SW 1271 (cell line): ENCODE data around the gene PRR11.
A peak's percentile ranks its signal among the peaks of the same experiment; 100 is the strongest.
"Not testable (repeated sequence)": the region's sequence is repeated elsewhere in the genome, so short reads cannot be mapped to it uniquely, and the experiment has no call there.

Source experiments
- DNase-seq, 2 experiments: peaks; one replicate each; lab custom pipeline; 2025; lab: John Stamatoyannopoulos, UW

Gene PRR11

DNA sequence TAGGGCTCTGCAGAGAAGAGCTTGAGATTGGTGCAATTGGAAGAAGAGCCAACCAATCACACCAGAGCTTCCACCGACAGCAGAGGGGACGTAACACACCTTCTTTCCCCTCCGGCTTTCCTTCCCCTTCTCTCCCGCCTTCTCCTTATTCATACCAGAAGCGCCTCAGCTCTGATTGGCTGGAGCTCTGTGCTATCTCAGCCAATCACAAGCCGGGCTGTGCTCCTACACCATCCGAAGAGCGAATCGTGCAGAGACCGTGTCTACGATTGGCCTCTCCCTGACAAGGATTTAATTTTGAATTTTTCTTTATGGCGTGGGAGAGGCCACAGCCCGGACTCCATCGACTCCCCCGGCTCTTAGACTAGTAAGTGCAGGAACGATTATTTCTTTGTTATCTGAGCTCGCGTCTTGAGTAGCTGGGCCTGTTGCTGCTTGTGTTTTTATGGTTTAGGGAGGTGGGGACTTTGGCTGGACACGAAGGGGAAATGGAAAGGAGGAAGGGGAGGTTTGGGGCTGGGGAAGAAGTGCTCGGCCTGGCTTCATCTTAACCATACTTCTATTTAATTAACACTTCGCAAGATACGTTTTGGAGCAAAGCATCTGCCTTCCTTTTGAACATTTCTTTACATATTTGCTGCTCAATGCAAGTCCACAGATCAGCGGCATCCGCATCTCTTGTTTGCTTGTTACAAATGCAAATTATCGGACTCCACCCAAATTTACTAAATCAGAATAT is at the start of gene PRR11:
PRR11 (plus strand) TSS at position 308 of the 739 bp plus-strand sequence. CDS start 14,007 bp downstream, outside the sequence.
- peak; percentile 100 for DNase-seq

DNA sequence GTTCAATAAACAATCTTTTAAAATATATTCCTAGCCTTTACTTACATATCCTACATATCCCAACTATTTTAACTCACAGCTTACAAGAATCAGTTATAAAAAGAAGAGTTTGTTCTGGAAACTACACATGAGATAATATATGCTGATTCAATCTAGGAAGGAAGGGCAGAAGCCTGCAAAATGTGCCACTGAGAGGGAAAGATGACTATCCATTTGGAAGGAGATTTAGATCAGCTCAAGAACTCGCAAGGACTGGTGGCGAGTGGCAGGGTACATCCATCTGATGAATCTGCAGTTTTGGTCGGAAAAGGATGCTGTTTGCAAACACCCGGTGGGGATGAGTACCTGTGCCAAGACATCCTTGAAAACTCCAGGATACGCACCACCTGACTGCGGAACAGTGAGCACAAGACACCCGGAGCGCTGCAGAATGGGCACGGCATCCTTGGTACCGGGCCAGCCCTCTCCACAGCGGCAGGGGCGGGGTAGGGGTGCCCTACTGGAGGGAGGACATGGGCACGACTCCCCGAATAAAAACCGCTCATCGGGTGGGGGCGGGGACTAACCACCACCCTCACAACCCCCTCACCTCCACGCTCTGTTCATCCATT is 49.6 kb upstream of the PRR11 start:
- peak; percentile 7 to 54 for DNase-seq

DNA sequence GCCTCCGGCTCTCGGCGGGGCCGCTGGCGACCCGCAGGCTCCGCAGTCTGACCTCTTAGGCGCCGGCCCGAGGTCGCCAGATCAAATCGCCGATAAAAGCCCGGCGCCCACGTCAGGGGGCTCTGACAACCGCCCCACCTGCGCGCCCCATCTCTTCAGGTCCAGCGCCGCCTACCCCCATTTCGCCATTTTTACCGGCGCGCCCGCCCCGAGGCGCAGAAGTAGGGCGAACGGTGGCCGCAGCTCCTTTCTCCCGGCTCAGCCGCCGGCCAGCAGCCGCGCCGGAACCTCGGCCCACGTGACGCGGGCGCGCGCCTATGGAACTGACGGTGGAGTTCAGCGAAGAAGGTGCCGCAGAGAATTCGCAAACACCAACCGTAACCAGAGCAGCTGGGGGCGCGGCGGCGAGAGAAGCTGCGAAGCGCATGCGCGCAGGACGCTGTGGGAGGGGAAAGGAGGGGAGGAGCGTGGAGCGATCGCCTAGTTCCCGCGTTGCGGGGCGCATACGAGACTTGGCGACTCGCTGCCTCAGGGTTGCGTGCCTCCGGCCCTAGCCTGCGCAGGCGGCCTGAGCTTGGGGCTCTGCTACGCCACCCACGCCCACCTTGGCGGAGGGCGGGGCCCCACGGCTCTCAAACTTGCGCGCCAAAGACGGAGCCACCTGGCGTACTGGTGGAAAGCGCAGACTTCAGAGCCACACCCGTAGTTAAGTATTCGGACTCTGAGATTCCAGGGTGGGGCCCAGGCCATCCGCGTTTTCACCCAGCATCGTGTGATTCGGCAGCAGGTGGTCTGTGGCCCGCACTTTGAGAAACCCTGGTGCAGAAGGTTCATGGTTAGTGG is 48.9 kb upstream of the PRR11 start, which contains the start of gene TRIM37:
TRIM37 (minus strand) TSS at position 418 of the 843 bp plus-strand sequence. CDS start 419 bp downstream, outside the sequence.
- DNase-seq = peak; percentile 93 to 97

- DNase-seq = no peak
Observed at GRCh38 chr17:59107306-59107670, 48.3 kb upstream of the PRR11 start.

DNA sequence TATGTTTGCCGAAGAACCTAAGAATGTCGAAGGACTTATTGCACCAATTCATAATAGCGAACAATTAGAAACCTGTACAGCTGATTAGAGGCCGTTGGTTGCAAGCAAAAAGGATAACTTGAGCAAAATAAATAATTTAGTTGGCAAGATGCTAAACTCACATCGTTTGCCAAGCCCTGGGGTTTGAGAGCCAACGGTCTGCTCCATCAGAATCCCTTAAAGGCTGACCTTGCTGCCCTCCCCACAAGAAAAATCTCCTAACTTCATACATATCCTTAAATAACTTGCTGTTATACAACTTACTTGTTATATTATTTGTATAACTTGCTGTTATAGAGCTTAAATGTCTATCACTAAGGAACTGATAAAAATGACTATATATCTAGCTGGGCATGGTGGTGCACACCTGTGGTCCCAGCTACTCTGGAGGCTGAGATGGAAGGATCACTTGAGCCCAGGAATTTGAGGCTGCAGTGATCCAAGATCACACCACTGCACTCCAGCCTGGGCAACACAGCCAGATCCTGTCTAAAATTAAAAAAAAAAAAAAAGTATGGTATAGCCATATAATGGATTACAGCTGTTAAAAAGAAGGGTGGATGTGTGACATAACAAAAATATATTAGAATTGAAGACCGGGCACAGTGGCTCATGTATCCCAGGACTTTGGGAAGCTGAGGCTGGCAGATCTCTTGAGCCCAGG is 47.0 kb upstream of the PRR11 start:
- DNase-seq = no peak

GRCh38 chr17:59110973-59111372 is 44.6 kb upstream of the PRR11 start:
- DNase-seq = no peak

DNA sequence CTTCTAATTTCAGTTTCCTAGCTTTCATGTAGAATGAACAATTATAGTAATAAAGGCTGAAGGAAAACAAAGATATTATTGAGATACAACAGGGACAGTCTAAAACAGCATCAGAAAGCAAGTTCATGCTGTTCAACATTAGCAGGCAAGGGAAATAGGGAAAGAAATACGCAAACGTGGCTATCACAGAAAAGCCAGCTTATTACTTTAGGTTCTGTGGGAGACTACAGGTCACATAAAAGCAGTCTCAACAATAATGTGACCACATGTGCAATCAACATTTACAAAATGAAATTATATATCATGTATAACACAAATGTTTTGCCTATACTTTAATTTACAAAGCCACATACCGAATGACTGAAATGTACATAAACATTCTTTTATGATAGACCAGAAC is 44.0 kb upstream of the PRR11 start:
- no peak for DNase-seq

DNA sequence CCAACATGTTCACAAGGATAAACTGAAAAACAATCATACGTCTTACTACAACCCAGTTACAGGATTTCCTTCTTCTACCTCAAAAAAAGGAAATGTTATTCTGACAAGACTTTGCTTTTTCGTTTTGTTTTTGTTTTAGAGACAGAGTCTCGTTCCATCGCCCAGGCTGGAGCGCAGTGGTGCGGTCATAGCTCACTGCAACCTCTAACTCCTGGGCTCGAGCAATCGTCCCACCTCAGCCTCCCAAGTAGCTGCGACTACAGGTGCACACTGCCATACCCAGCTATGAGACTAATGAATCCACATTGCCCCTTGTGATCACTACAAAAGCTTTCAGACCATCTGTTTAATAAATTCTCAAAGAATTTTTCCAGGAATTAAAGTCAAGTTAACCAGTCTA is 40.1 kb upstream of the PRR11 start:
- DNase-seq = no peak

GRCh38 chr17:59121901-59122480 is 33.6 kb upstream of the PRR11 start:
- DNase-seq = no peak

- DNase-seq = no peak
Observed at GRCh38 chr17:59124665-59125064, 30.9 kb upstream of the PRR11 start.

DNA sequence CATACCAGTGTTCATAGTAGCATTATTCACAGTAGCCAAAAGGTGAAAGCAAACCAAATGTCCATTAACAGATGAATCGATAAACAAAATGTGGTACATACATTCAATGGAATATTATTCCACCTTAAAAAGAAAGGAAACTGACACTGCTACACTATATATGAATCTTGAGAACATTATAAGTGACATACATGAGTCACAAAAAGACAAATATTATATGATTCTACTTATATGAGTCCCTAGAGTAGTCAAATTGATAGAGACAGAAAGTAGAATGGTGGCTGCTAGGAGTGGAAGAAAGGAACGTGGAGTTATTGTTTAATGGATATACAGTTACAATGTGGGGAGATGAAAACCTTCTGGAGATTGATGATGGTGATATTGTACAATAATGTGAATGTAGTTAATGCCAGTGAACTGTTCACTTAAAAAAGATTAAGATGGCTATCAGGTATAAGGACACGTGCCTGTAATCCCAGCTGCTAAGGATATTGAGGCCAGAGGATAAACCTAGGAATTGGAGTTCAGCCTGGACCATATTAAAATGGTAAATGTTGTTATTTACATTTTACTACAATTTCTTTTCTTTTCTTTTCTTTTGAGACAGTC is 28.6 kb upstream of the PRR11 start:
- no peak for DNase-seq

DNA sequence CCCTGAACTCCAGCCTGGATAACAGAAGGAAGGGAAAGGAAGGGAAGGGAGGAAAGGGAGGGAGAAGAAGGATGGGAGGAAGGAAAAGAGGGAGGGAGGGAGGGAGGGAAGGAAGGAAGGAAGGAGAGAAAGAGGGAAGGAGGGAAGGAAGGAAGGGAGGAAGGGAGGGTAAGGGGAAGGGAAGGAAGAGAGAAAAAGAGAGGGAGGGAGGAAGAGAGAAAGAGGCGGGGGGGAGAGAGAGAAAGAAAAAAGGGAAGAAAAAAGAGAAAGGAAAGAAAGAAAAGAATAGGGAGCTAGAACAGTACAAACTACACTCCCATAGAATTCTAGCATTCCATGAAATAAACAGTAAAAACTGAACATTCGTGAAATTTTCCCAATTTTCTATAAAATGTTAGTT is 25.7 kb upstream of the PRR11 start:
- no peak for DNase-seq

DNA sequence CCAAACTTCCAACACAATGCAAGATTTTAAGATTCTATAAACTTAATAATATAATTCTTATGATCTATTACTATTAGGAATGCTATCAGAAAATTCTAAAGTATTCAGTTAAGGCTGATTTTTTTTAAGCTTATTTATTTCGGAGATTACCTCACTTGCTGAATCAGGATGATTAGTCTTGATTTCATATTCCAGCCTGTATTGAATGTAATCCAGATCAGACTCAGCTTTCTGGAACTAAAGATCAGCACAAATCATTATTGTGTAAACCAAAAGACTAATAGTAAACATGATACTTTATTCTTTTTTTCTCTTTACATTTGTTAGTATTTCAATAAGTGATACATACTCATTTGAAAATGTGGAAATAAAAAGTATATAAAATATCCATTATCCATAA is 24.4 kb upstream of the PRR11 start:
- DNase-seq = no peak

DNA sequence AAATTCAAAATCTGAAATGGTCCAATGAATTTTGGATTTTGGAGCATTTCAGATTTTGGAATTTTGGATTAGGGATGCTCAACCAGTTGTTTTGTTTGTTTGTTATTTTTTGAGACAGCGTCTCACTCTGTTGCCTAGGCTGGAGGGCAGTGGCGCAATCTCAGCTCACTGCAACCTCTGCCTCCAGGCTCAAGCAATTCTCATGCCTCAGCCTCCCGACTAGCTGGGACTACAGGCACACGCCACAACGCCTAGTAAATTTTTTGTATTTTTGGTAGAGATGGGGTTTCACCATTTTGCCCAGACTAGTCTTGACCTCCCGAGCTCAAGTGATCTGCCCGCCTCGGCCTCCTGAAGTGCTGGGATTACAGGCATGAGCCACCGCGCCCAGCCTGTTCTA is 17.2 kb upstream of the PRR11 start:
- DNase-seq = not testable (repeated sequence)

DNA sequence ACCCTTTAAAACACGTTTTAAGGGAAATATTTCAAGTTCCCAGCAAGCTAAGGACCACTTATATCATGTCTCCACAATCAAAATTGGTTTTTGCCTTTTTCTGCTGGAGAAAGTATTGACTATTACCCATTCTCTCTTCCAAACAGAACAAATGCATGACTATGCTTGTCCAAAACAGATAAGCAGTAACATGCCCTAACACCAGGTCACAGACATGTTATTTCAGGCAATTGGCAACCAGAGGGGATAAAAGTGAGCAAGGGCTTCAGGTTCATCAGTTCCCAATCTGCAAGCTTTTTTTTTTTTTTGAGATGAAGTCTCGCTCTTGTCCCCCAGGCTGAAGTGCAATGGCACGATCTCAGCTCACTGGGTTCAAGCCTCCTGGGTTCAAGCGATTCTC is 15.6 kb upstream of the PRR11 start:
- DNase-seq = no peak

GRCh38 chr17:59141860-59142259 is 13.7 kb upstream of the PRR11 start:
- no peak for DNase-seq

- no peak for DNase-seq
Observed at GRCh38 chr17:59145571-59146096, 9.9 kb upstream of the PRR11 start.

DNA sequence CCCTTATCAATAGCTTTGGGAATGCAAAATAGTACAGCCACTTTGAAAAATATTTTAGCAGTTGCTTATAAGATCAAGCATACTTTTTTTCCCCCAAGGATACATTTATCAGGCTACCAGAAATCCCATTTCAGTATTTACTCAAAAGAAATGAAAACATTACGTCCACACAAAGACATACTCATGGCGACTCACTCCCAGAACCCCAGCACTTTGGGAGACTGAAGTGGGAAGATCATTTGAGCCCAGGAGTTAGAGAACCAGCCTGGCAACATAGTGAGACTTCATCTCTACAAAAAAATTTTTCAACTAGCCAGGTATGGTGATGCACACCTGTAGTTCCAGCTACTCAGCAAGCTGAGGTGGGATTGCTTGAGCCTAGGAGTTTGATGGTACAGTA is 6.5 kb upstream of the PRR11 start:
- DNase-seq = no peak

DNA sequence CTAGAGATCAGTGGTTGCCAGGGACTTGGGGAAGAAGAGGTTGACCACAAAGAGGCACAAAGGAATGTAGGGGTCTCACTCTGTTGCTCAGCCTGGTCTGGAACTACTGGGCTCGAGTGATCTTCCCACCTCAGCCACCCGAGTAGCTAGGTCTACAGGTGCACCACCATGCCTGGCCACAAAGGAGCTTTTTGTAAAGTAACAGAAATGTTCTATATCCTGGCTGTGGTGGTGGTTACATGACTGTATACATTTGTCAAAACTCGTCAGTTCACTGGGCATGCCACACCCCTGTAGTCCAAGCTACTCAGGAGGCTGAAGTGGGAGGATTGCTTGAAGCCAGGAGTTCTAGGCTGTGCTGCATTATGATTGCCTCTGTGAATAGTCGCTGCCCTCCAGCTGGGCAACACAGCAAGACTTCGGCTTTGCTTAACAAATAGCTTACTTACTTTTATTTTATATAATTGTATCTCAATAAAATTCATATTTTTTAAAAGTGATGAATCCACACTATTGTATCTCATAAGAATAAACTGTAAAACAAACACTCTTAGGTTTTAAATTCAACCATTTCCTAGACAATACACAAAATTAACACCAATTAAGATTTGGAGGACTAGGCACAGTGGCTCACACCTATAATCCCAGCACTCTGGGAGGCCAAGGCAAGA is 5.6 kb upstream of the PRR11 start:
- DNase-seq = no peak

GRCh38 chr17:59151006-59151405 is 4.5 kb upstream of the PRR11 start:
- no peak for DNase-seq

- peak in 1 of 2 experiments; percentile 17 for DNase-seq
Observed at GRCh38 chr17:59151591-59151990, 4.0 kb upstream of the PRR11 start.
